MCF 10A (cell line): ENCODE results near the gene CSNK2A1. TPM values are rescaled to one million over a fixed set of nuclear protein-coding genes. Genes with fewer than 3 reads are reported as not detected.

Experiments
- BruUV-seq: library from RNA; stranded (reverse); fragments of 400-500 nt; replicated peaks from 2 replicates; lab custom pipeline; 2021; lab: Mats Ljungman, UMichigan
- CTCF ChIA-PET: fragments of 300-600 bp; sonication (Branson Sonifier 250); formaldehyde crosslinking; extraction: SDS; loops from one replicate; lab custom pipeline; 2021; ENCODE audit warnings: antibody characterized with exemption, inconsistent platforms; lab: Yijun Ruan, JAX
- POLR2A ChIA-PET: fragments of 300-600, 350-650 bp; sonication (Branson Sonifier 250); formaldehyde crosslinking; extraction: SDS; loops from one replicate; lab custom pipeline; 2020; ENCODE audit warnings: antibody characterized with exemption, inconsistent platforms; lab: Yijun Ruan, JAX
- DNase-seq: peaks from one replicate; pipeline ENCODE4 v3.0.0-alpha.2; 2018; ENCODE audit not compliant: unreplicated experiment
- H3K27ac Mint-ChIP-seq: one replicate; pipeline ENCODE4 v1.8.0; 2022; ENCODE audit warnings: mild to moderate bottlenecking, low read depth, mixed read lengths; ENCODE audit not compliant: unreplicated experiment
- H3K27me3 Mint-ChIP-seq: one replicate; pipeline ENCODE4 v1.8.0; 2022; ENCODE audit warnings: mixed read lengths; ENCODE audit not compliant: insufficient read depth, unreplicated experiment
- H3K36me3 Mint-ChIP-seq: one replicate; pipeline ENCODE4 v1.8.0; 2022; ENCODE audit warnings: mild to moderate bottlenecking, moderate library complexity, mixed read lengths; ENCODE audit not compliant: insufficient read depth, unreplicated experiment
- H3K4me1 Mint-ChIP-seq: one replicate; pipeline ENCODE4 v1.8.0; 2022; ENCODE audit warnings: mixed read lengths; ENCODE audit not compliant: insufficient read depth, unreplicated experiment
- H3K4me3 Mint-ChIP-seq: one replicate; pipeline ENCODE4 v1.8.0; 2022; ENCODE audit warnings: mild to moderate bottlenecking, moderate library complexity, mixed read lengths; ENCODE audit not compliant: unreplicated experiment
- H3K9me3 Mint-ChIP-seq: one replicate; pipeline ENCODE4 v1.8.0; 2022; ENCODE audit warnings: mixed read lengths; ENCODE audit not compliant: unreplicated experiment
- intact Hi-C: fragments of 100-400 bp; cut with micrococcal nuclease; formaldehyde crosslinking; loops from 2 replicates; pipeline ENCODE4 v1.14.1; 2022
- total RNA-seq: library from RNA; stranded (reverse); gene quantifications from 2 replicates; pipeline ENCODE4 v1.2.3, GENCODE V29; 2022
- TF ChIP-seq, protein P1 (sequence below): fragments of 200-600 bp; IDR thresholded peaks from one replicate; pipeline ENCODE4 v1.8.0; 2022; ENCODE audit warnings: antibody characterized with exemption, mild to moderate bottlenecking; ENCODE audit not compliant: unreplicated experiment

The CSNK2A1 gene
- total RNA-seq, 1 experiment from 2014 or later, result 271 TPM

DNA sequence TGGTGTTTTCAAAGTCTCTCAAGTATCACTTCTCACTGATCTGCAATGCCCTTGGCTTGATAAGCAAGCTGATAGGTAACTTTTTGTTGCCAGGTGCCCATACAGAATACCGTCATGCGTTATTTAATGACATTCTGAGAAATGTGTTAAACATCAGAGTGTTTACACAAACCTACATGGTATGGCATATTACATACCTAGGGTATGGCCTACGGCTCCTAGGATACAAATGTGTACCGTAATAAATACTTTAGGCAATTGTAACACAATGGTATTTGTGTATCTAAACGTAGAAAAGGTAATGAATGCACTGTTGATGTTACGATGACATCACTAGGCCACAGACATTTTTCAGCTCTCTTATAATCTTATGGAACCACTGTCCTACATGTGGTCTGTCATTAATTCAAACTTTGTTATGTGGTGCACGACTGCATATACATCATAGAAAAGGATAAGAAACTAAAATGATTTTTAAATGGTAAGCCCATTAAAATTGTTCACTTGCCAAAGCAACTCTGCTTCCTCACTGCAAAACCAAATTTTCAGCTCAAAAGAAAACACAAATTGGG is 35.7 kb downstream of the CSNK2A1 start:
- H3K27ac Mint-ChIP-seq, result peak overlapping the region; percentile 3

GRCh38 chr20:507006-507758 is 36.4 kb downstream of the CSNK2A1 start:
- TF ChIP-seq, protein P1, sequence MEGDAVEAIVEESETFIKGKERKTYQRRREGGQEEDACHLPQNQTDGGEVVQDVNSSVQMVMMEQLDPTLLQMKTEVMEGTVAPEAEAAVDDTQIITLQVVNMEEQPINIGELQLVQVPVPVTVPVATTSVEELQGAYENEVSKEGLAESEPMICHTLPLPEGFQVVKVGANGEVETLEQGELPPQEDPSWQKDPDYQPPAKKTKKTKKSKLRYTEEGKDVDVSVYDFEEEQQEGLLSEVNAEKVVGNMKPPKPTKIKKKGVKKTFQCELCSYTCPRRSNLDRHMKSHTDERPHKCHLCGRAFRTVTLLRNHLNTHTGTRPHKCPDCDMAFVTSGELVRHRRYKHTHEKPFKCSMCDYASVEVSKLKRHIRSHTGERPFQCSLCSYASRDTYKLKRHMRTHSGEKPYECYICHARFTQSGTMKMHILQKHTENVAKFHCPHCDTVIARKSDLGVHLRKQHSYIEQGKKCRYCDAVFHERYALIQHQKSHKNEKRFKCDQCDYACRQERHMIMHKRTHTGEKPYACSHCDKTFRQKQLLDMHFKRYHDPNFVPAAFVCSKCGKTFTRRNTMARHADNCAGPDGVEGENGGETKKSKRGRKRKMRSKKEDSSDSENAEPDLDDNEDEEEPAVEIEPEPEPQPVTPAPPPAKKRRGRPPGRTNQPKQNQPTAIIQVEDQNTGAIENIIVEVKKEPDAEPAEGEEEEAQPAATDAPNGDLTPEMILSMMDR, result no peak
- peaks cover 22% of the 10 kb centered on the region for H3K4me1 Mint-ChIP-seq
- ChIA-PET CTCF (interaction anchor here (1.2 kb wide), 1 partner anchor 232 kb away, joined by 7 read pairs; no protein-coding TSS in a partner anchor), POLR2A (interaction anchor here (0.6 to 2.6 kb wide), 2 partner anchors 9 to 13 kb away, joined by 3 to 10 read pairs; no protein-coding TSS in a partner anchor)
- intact Hi-C loops, result no loop called here
- no peak overlapping the region for H3K27ac Mint-ChIP-seq
- DNase-seq, result no peak
- H3K27me3 Mint-ChIP-seq, result no peaks in the 10 kb centered on the region
- H3K4me3 Mint-ChIP-seq, result no peak overlapping the region
- peaks cover 63% of the 10 kb centered on the region for H3K36me3 Mint-ChIP-seq
- no TSS peak for BruUV-seq
- H3K9me3 Mint-ChIP-seq, result no peaks in the 10 kb centered on the region

More for the DNA sequence above, 35.7 kb downstream of the CSNK2A1 start:
- H3K9me3 Mint-ChIP-seq, result no peaks in the 10 kb centered on the region
- POLR2A ChIA-PET, result interaction anchor here (1.2 to 2.6 kb wide), 3 partner anchors 10 to 14 kb away, joined by 3 to 10 read pairs (median 3); no protein-coding TSS in a partner anchor
- H3K4me1 Mint-ChIP-seq, result peaks cover 24% of the 10 kb centered on the region
- BruUV-seq, result TSS peak; percentile 14
- DNase-seq, result no peak
- CTCF ChIA-PET, result interaction anchor here (1.2 to 1.3 kb wide), 2 partner anchors 9 to 231 kb away, joined by 3 to 7 read pairs; no protein-coding TSS in a partner anchor
- intact Hi-C loops, result no loop called here
- no peaks in the 10 kb centered on the region for H3K27me3 Mint-ChIP-seq
- TF ChIP-seq, protein P1, result no peak
- H3K4me3 Mint-ChIP-seq, result no peak overlapping the region
- peaks cover 56% of the 10 kb centered on the region for H3K36me3 Mint-ChIP-seq

- Mint-ChIP-seq H3K4me3 (no peak overlapping the region), H3K27me3 (no peaks in the 10 kb centered on the region), H3K9me3 (no peaks in the 10 kb centered on the region), H3K4me1 (peaks cover 11% of the 10 kb centered on the region), H3K27ac (no peak overlapping the region), H3K36me3 (peaks cover 81% of the 10 kb centered on the region)
- intact Hi-C loops, result no loop called here
- TF ChIP-seq, protein P1, result no peak
- TSS peak; percentile 5 for BruUV-seq
- ChIA-PET CTCF (interaction anchor here (1.0 to 1.7 kb wide), 2 partner anchors 12 to 34 kb away, joined by 4 to 5 read pairs; no protein-coding TSS in a partner anchor), POLR2A (interaction anchor here (0.7 to 2.2 kb wide), 5 partner anchors 10 to 235 kb away, joined by 3 to 7 read pairs (median 6); partner anchors contain the start of gene CSNK2A1)
- DNase-seq, result no peak
These were observed 38.9 kb downstream of the CSNK2A1 start for GRCh38 chr20:504632-505075.
